Ishikawa (cell line): ENCODE data around the gene ADCY7.

Source experiments
- CEBPB ChIP-seq: IDR thresholded peaks from 2 replicates; pipeline ENCODE4 v1.6.1; 2012
- CREB1 ChIP-seq: IDR thresholded peaks from 2 replicates; pipeline ENCODE4 v1.6.1; 2012; ENCODE audit warnings: low read depth
- EGR1 ChIP-seq: IDR thresholded peaks from 2 replicates; pipeline ENCODE4 v1.6.1; 2012
- EP300 ChIP-seq: IDR thresholded peaks from 2 replicates; pipeline ENCODE4 v1.6.1; 2012; ENCODE audit warnings: borderline replicate concordance
- FOXM1 ChIP-seq: IDR thresholded peaks from 2 replicates; pipeline ENCODE4 v1.6.1; 2012; ENCODE audit warnings: low read depth, borderline replicate concordance
- MAX ChIP-seq: IDR thresholded peaks from 2 replicates; pipeline ENCODE4 v1.6.1; 2012
- NFIC ChIP-seq: IDR thresholded peaks from 2 replicates; pipeline ENCODE4 v1.6.1; 2012
- RAD21 ChIP-seq: IDR thresholded peaks from 2 replicates; pipeline ENCODE4 v1.6.1; 2012; ENCODE audit warnings: low read depth
- TAF1 ChIP-seq: IDR thresholded peaks from 2 replicates; pipeline ENCODE4 v1.6.1; 2012; ENCODE audit warnings: low read depth, mild to moderate bottlenecking
- TCF12 ChIP-seq: IDR thresholded peaks from 2 replicates; pipeline ENCODE4 v1.6.1; 2012; ENCODE audit warnings: low read depth
- TEAD4 ChIP-seq: IDR thresholded peaks from 2 replicates; pipeline ENCODE4 v1.6.1; 2012
- YY1 ChIP-seq: IDR thresholded peaks from 2 replicates; pipeline ENCODE4 v1.6.1; 2012; ENCODE audit warnings: low read depth
- ZBTB7A ChIP-seq: IDR thresholded peaks from 2 replicates; pipeline ENCODE4 v1.6.1; 2012; ENCODE audit warnings: low read depth
- TF ChIP-seq, protein P1 (sequence below): IDR thresholded peaks from 2 replicates; pipeline ENCODE4 v1.6.1; 2012
- TF ChIP-seq, protein P2 (sequence below): IDR thresholded peaks from 2 replicates; pipeline ENCODE4 v1.6.1; 2012; ENCODE audit warnings: low read depth, mild to moderate bottlenecking

ADCY7 gene

DNA sequence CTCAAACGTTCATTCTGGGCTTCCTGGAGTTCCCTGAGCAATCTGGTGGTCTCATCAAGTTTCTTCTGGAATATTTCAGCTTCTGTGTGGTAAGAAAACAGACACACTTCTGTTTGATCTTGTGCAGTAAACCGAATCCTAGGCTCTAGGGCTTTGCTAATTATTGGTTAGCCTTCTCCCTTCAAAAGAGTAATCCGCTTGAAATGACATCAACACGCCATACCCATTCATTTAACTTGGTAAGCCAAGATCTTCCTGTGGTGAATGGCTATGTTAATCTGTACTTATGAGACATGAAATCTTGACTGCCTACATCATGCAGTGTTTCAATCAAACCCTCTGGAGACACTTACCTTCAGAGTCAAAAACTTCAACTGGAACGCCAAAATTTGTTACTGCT is 54.0 kb downstream of the ADCY7 start:
- TF ChIP-seq CREB1, result no peak
- no peak for TF ChIP-seq CEBPB
- TF ChIP-seq NFIC, result no peak
- TF ChIP-seq TEAD4, result no peak
- TF ChIP-seq, protein P1, sequence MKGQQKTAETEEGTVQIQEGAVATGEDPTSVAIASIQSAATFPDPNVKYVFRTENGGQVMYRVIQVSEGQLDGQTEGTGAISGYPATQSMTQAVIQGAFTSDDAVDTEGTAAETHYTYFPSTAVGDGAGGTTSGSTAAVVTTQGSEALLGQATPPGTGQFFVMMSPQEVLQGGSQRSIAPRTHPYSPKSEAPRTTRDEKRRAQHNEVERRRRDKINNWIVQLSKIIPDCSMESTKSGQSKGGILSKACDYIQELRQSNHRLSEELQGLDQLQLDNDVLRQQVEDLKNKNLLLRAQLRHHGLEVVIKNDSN, result no peak
- TF ChIP-seq TAF1, result no peak
- TF ChIP-seq ZBTB7A, result no peak
- no peak for TF ChIP-seq FOXM1
- TF ChIP-seq TCF12, result no peak
- no peak for TF ChIP-seq MAX
- TF ChIP-seq, protein P2, sequence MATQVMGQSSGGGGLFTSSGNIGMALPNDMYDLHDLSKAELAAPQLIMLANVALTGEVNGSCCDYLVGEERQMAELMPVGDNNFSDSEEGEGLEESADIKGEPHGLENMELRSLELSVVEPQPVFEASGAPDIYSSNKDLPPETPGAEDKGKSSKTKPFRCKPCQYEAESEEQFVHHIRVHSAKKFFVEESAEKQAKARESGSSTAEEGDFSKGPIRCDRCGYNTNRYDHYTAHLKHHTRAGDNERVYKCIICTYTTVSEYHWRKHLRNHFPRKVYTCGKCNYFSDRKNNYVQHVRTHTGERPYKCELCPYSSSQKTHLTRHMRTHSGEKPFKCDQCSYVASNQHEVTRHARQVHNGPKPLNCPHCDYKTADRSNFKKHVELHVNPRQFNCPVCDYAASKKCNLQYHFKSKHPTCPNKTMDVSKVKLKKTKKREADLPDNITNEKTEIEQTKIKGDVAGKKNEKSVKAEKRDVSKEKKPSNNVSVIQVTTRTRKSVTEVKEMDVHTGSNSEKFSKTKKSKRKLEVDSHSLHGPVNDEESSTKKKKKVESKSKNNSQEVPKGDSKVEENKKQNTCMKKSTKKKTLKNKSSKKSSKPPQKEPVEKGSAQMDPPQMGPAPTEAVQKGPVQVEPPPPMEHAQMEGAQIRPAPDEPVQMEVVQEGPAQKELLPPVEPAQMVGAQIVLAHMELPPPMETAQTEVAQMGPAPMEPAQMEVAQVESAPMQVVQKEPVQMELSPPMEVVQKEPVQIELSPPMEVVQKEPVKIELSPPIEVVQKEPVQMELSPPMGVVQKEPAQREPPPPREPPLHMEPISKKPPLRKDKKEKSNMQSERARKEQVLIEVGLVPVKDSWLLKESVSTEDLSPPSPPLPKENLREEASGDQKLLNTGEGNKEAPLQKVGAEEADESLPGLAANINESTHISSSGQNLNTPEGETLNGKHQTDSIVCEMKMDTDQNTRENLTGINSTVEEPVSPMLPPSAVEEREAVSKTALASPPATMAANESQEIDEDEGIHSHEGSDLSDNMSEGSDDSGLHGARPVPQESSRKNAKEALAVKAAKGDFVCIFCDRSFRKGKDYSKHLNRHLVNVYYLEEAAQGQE, result no peak
- no peak for TF ChIP-seq EGR1
- TF ChIP-seq RAD21, result no peak
- no peak for TF ChIP-seq EP300
- no peak for TF ChIP-seq YY1

- TF ChIP-seq CEBPB (no peak), YY1 (no peak), CREB1 (no peak), EGR1 (no peak), TCF12 (no peak), TEAD4 (no peak), ZBTB7A (no peak)
- TF ChIP-seq, protein P2, result no peak
- TF ChIP-seq, protein P1, result no peak
Measured at GRCh38 chr16:50322333-50322732, 56.0 kb downstream of the ADCY7 start.

DNA sequence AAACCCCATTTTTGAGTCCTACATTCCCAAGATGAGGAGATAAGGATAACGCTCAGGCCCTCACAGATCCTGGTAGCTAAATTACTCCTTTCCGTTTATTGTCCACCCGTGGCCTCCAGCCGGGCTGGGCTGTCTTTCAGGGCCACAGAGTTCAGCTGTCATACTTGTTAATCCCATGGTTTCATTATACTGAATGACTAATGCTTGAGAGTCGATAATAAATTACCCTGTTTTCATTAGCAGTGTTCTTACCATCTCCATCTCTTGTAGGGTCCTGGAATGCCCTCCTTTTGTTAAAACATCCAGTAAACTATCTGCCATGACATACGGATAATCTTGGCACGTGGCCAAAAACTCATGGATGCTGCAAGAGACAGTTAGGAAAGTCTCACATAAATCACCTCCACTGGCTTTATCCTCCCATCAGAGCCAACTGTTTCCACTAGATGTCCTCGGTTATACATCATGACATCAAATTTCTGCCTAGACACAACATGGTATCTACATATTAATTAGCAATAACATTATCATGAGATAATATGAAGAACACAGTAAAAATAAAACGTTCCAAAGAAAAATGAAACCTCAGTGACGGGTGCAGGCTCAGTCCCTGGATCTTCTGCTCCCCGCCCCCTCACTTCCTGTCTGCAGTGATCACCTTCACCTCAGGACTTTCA is 57.1 kb downstream of the ADCY7 start:
- TF ChIP-seq EGR1 (no peak), NFIC (peak; percentile 76)

DNA sequence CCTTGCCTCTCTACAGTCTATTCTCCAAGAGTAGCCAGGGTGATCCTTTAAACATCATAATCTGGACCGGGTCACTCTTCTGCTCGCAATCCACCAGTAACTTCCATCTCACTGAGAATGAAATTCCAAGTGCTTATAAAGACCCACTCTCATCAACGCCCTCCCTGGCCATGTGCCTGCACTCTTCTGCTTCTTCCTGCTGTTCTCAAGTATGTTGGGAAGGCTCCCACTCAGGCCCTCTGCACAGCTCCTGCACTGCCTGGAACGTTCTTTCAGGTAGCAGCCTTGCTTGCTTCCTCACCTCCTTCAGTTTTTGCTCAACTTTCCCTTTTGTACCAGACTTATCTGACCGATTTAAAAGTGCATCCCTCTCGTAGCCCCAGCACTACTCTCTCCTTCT is 58.0 kb downstream of the ADCY7 start:
- TF ChIP-seq MAX (no peak), RAD21 (no peak), TAF1 (no peak), YY1 (no peak), EGR1 (no peak), CEBPB (no peak), TCF12 (no peak), CREB1 (no peak)

DNA sequence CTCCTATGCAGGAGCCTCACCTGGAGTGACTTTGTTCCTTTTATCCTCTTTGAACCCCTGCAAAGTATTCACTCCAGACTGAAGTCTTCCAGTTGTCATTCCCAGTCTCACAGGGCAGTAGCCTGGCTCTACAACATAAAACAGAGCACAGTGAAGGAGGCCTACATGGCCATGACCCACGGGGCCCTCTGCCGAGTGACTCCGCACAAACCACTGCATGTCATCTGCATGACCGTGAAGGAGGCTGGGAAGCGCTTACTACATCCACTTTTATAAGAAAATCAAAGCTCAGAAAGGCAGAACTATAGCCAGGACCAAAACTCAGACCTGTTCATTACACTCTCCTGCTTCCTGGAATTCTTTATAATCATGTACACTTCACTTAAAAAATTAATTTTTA is 59.9 kb downstream of the ADCY7 start:
- TF ChIP-seq NFIC, result no peak
- no peak for TF ChIP-seq YY1
- no peak for TF ChIP-seq CEBPB
- TF ChIP-seq ZBTB7A, result no peak
- TF ChIP-seq, protein P2, result no peak
- no peak for TF ChIP-seq FOXM1
- TF ChIP-seq CREB1, result no peak
- TF ChIP-seq MAX, result no peak
- TF ChIP-seq RAD21, result no peak
